OCI-LY3 (cell line): ENCODE results near the gene GPR32.

Experiments used
- EZH2phosphoT487 ChIP-seq: fragments of 200-600 bp; shearing (Covaris generic); IDR thresholded peaks from 2 replicates; pipeline ENCODE4 v1.6.1; 2018; ENCODE audit warnings: antibody characterized with exemption, mixed run types, low read depth
- TF ChIP-seq, protein P1 (sequence below): fragments of 200-600, 300-600 bp; sonication (generic); IDR thresholded peaks from 2 replicates; pipeline ENCODE4 v1.5.1; 2014; ENCODE audit warnings: antibody characterized with exemption, low read length, low read depth

DNA sequence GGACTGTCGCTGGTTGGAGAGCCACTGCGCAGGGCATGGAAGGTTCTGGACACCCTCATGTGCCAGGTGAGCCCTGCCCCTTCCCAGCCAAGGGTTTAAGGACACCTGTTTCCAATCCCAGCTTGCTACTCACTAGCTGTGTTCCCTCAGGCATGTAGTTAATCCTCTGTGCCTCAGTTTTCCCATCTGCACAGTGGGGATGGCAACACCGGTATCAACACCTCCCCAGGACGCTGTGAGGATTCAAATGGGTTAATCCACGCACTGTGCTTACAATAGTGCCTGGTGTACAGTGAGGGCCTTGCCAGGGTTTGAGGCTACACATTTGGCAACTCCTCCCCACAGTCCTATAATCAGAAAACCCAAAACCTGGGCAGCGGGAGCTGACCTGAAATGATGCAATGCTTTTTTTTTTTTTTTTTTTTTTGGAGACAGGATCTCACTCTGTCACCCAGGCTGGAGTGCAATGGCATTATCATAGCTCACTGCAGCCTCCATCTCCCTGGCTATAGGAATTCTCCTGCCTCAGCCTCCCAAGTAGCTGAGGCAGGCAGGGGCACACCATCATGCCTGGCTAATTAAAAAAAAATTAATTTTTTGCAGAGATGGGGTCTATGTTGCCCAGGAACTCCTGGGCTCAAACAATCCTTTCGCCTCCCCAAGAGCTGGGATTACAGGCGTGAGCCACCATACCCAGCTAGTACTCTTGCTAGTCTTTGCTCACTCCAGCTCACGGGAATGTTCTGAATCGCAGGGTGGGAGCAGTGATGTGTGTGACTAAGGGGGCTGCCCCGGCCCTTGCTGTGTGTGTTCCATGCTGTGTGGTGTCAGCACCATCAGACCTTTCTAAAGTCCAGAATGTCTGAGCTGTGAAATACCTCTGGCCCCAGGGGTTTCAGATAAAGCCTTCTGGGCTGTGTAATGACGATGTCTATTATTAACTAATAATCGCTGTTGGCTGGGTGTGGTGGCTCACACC is 22.3 kb downstream of the GPR32 start:
- TF ChIP-seq, protein P1, sequence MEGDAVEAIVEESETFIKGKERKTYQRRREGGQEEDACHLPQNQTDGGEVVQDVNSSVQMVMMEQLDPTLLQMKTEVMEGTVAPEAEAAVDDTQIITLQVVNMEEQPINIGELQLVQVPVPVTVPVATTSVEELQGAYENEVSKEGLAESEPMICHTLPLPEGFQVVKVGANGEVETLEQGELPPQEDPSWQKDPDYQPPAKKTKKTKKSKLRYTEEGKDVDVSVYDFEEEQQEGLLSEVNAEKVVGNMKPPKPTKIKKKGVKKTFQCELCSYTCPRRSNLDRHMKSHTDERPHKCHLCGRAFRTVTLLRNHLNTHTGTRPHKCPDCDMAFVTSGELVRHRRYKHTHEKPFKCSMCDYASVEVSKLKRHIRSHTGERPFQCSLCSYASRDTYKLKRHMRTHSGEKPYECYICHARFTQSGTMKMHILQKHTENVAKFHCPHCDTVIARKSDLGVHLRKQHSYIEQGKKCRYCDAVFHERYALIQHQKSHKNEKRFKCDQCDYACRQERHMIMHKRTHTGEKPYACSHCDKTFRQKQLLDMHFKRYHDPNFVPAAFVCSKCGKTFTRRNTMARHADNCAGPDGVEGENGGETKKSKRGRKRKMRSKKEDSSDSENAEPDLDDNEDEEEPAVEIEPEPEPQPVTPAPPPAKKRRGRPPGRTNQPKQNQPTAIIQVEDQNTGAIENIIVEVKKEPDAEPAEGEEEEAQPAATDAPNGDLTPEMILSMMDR, result no peak
- no peak for TF ChIP-seq EZH2phosphoT487
